Inflammatory macrophage (primary cell): ENCODE results near the gene UTP3.
"Not testable (repeated sequence)": the region's sequence is repeated elsewhere in the genome, so short reads cannot be mapped to it uniquely, and the experiment has no call there.

Experiments
- DNase-seq, 2 donors: peaks; one replicate each; pipeline ENCODE4 v3.0.0-alpha.2; 2020 to 2022

UTP3 gene

DNA sequence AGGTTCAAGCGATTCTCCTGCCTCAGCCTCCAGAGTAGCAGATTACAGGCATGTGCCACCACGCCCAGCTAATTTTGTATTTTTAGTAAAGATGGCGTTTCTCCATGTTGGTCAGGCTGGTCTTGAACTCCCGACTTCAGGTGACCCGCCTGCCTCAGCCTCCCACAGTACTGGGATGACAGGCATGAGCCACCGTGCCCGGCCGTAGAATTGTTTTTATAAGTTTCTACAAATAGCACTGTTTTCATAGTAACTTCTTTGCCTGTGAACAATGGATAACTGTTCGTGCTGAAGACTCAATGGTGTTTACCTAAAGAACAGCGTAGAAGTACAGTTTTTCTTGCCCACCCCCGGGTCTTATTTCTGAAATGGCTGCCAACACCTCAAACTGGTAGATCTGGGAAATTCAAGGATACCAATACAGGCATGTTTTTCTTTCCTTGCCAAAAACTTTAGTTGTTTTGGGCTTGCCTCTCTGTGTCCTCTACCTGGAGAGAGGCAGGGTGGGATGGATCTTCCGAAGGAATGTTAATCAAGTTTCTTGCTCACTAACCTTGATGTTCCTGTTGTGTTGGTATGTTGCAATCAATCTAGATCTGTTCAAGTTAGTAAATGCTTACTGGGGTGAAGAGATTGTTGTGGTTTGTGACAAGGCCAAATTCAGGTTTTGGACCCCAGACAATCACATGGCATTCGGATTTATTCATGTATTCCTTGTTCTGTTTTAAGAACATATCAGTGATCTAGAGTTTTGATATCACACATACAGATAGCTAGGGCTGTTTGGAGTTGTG is 30.7 kb downstream of the UTP3 start:
- no peak for DNase-seq

GRCh38 chr4:70721747-70722146 is 33.4 kb downstream of the UTP3 start, which contains the start of gene RUFY3:
TSS of gene RUFY3 (plus strand) at chr4:70721964. CDS start at chr4:70722574, 610 bp downstream.
- no peak for DNase-seq

- no peak for DNase-seq
Measured at GRCh38 chr4:70722199-70722791, 34.0 kb downstream of the UTP3 start.

DNA sequence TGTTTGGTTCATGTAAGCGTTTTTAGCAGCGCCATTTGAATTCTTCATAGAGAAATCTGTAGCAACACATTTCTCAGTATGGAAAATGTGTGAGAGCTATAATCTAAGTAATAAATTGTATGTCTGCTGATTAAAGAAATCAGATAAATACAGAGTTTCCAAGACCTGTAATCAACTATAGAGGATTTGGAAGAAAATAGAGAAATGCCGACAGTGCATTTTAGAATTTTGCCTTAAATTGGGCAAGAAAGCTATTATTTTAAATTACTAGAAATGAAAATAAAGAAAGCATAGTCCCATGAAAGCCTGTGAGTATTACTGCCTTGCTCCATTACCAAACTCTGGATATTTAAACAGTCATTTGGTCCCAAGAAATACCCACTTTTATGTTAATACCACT is 36.1 kb downstream of the UTP3 start:
- DNase-seq = no peak

GRCh38 chr4:70725633-70726032 is 37.3 kb downstream of the UTP3 start:
- no peak for DNase-seq

- not testable (repeated sequence) for DNase-seq
Measured at GRCh38 chr4:70726515-70726914, 38.2 kb downstream of the UTP3 start.

DNA sequence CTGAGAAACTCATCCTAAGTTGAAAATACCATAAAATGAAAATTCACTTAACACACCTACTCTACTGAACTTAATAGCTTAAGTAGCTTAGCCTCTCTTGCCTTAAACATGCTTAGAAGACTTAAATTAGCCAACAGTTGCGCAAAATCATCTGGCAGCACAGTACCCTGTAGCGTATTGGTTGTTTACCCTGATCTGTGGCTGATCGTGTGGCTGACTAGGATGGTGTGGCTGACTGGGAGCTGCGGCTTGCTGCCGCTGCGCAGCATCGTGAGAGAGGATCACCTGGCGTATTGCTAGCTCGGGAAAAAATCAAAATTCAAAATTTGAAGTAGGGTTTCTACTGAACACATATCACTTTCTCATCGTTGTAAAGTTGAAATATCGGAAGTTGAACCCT is 39.8 kb downstream of the UTP3 start:
- DNase-seq = no peak

GRCh38 chr4:70732878-70733277 is 44.5 kb downstream of the UTP3 start:
- DNase-seq = not testable (repeated sequence)

- DNase-seq = peak; percentile 67 to 79
Measured at GRCh38 chr4:70734168-70734954, 46.0 kb downstream of the UTP3 start.

GRCh38 chr4:70734971-70735370 is 46.6 kb downstream of the UTP3 start:
- DNase-seq = no peak

GRCh38 chr4:70735915-70736314 is 47.6 kb downstream of the UTP3 start:
- peak in 1 of 2 donors; percentile 29 for DNase-seq

DNA sequence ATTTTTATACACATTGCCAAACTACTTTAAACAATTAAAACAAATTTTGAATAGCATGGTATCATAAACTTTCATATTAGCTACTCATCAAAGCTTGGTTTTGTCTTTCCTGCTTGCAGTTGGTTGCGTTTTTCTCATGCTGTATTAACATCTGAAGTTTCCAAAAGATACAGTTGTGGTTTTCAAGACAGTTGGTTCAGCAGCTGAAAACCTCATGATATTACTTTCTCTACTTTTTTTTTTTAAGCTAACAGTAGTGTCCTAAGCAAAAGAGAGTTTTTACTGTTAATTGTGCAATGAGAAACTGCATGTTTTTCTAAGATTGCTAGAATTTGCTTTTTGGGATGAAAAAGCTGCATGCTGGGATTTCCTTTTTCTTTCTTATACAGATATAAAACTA is 48.7 kb downstream of the UTP3 start:
- no peak for DNase-seq

- no peak for DNase-seq
Measured at GRCh38 chr4:70737409-70737808, 49.1 kb downstream of the UTP3 start.

DNA sequence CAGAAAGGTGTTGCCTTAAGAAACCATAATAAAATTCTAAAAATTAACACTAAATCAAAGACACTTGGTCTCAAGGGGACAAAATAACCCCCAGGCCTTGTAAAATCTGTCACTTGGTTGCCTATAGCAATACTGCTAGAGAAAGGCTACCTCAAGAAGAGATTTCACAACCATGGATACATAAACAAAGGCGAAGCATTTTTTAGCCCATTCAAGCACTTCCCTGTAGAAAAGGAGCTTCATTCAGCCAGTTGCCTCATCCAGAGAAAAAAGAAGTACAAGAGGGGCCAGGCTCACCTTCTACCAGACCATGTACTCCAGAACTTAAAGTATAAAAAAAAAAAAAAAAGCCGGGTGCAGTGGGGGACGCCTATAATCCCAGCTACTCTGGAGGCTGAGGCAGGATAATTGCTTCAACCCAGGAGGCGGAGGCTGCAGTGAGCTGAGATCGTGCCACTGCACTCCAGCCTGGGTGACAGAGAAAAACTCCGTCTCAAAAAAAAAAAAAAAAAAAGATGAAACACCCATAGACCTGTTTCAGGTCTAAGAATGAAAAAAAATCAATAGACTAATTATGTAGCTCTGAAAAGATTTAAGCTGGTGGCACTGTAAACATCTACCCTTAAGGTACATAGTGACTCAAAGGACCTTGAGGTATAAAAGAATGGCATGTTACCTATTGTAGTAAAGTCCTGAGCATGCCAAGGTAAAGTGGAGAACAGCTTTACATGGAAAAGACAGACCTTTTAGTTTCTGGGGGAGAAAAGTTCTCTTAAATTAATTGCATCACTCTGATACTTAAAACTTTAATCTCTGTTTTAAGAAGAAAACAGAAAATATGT is 51.4 kb downstream of the UTP3 start:
- DNase-seq = peak; percentile 39 to 50
